WTC11 (cell line): ENCODE data around the gene CYP2U1.

Source experiments
- CBFB ChIP-seq: sonication (generic); formaldehyde crosslinking; IDR thresholded peaks from 2 replicates; pipeline ENCODE4 v1.8.1; 2022; ENCODE audit warnings: mild to moderate bottlenecking, low read depth, missing genetic modification reagents
- CREB1 ChIP-seq: sonication (generic); formaldehyde crosslinking; IDR thresholded peaks from 2 replicates; pipeline ENCODE4 v1.8.0; 2023; ENCODE audit warnings: mild to moderate bottlenecking, missing genetic modification reagents
- ZBTB21 ChIP-seq: sonication (generic); formaldehyde crosslinking; IDR thresholded peaks from 2 replicates; pipeline ENCODE4 v1.8.1; 2023; ENCODE audit warnings: mild to moderate bottlenecking, missing genetic modification reagents, borderline replicate concordance
- ZNF121 ChIP-seq: sonication (generic); formaldehyde crosslinking; IDR thresholded peaks from 2 replicates; pipeline ENCODE4 v1.8.0; 2023; ENCODE audit warnings: missing genetic modification reagents
- TF ChIP-seq, protein P1 (sequence below): sonication (generic); formaldehyde crosslinking; IDR thresholded peaks from 2 replicates; pipeline ENCODE4 v1.8.0; 2022; ENCODE audit warnings: mild to moderate bottlenecking, missing genetic modification reagents
- TF ChIP-seq, protein P2 (sequence below): fragments of 200-600 bp; IDR thresholded peaks from 2 replicates; pipeline ENCODE4 v1.8.0; 2022; ENCODE audit warnings: antibody characterized with exemption
- TF ChIP-seq, protein P3 (sequence below): sonication (generic); formaldehyde crosslinking; IDR thresholded peaks from 2 replicates; pipeline ENCODE4 v1.8.1; 2023; ENCODE audit warnings: mild to moderate bottlenecking, missing genetic modification reagents, moderate library complexity
- TF ChIP-seq, protein P4 (sequence below): sonication (generic); formaldehyde crosslinking; IDR thresholded peaks from 2 replicates; pipeline ENCODE4 v1.8.1; 2023; ENCODE audit warnings: mild to moderate bottlenecking, moderate library complexity, missing genetic modification reagents

DNA sequence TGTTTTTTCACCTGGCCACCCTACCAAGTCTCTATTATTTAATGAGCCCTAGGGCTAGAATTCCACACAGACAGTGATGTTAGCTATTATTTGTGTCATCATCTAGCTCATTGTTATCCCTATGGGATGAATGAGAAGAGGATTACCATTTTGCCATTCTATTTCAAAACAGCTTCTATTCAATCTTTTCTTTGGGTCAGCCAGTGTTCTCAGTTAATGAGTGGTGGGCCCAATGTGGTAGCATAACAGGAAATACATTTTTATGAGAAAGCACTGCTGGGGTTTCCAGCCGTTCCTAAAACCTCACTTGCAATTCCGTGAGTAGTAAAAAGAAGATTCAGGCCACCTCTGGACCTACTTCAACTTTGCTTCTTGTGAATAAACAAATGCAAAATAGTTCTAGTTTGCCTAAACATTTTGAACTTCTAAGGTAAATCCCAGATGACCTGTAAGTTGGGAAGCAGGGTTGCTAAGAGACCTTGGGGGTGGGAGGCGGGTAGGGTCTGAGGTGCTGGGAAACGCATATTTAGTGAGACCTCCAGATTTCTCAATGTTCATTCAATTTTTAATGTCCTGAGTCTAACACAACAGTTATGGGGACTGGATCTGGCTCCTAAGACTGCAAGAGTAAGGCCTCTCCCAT lies 24.8 kb upstream of the CYP2U1 start:
- TF ChIP-seq, protein P1, sequence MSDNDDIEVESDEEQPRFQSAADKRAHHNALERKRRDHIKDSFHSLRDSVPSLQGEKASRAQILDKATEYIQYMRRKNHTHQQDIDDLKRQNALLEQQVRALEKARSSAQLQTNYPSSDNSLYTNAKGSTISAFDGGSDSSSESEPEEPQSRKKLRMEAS (CRISPR knock-in tag) = no peak
- TF ChIP-seq, protein P2, sequence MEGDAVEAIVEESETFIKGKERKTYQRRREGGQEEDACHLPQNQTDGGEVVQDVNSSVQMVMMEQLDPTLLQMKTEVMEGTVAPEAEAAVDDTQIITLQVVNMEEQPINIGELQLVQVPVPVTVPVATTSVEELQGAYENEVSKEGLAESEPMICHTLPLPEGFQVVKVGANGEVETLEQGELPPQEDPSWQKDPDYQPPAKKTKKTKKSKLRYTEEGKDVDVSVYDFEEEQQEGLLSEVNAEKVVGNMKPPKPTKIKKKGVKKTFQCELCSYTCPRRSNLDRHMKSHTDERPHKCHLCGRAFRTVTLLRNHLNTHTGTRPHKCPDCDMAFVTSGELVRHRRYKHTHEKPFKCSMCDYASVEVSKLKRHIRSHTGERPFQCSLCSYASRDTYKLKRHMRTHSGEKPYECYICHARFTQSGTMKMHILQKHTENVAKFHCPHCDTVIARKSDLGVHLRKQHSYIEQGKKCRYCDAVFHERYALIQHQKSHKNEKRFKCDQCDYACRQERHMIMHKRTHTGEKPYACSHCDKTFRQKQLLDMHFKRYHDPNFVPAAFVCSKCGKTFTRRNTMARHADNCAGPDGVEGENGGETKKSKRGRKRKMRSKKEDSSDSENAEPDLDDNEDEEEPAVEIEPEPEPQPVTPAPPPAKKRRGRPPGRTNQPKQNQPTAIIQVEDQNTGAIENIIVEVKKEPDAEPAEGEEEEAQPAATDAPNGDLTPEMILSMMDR = no peak
- no peak for TF ChIP-seq ZNF121 (CRISPR knock-in tag)
- TF ChIP-seq ZBTB21 (CRISPR knock-in tag) = no peak
- TF ChIP-seq CREB1 (CRISPR knock-in tag) = no peak
- TF ChIP-seq, protein P3, sequence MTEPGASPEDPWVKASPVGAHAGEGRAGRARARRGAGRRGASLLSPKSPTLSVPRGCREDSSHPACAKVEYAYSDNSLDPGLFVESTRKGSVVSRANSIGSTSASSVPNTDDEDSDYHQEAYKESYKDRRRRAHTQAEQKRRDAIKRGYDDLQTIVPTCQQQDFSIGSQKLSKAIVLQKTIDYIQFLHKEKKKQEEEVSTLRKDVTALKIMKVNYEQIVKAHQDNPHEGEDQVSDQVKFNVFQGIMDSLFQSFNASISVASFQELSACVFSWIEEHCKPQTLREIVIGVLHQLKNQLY (CRISPR knock-in tag) = no peak
- TF ChIP-seq, protein P4, sequence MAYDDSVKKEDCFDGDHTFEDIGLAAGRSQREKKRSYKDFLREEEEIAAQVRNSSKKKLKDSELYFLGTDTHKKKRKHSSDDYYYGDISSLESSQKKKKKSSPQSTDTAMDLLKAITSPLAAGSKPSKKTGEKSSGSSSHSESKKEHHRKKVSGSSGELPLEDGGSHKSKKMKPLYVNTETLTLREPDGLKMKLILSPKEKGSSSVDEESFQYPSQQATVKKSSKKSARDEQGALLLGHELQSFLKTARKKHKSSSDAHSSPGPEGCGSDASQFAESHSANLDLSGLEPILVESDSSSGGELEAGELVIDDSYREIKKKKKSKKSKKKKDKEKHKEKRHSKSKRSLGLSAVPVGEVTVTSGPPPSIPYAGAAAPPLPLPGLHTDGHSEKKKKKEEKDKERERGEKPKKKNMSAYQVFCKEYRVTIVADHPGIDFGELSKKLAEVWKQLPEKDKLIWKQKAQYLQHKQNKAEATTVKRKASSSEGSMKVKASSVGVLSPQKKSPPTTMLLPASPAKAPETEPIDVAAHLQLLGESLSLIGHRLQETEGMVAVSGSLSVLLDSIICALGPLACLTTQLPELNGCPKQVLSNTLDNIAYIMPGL (CRISPR knock-in tag) = no peak
- no peak for TF ChIP-seq CBFB (CRISPR knock-in tag)
